ENCODE results near the gene ZNF609.

The ZNF609 gene

DNA sequence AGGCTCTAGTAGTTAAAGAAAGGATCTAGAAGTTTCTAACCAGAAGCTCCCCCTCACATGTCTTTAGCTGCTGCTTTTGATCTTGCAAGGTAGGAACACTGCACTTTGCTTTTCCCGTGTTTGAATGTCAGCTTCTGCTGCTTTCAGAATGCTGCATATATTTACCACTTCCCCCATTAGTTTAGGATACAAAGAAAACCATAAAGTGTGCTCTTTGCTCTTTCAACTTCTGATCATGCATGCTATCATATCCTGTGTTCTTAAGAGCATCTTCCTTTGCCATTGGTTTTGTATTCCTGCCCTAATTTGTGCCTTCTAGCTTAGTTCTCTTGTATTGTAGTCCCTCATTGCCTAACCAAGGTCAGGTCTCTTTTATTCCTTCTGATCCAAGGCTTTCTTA, 43.3 kb downstream of the ZNF609 start:
- TF ChIP-seq, protein P1, sequence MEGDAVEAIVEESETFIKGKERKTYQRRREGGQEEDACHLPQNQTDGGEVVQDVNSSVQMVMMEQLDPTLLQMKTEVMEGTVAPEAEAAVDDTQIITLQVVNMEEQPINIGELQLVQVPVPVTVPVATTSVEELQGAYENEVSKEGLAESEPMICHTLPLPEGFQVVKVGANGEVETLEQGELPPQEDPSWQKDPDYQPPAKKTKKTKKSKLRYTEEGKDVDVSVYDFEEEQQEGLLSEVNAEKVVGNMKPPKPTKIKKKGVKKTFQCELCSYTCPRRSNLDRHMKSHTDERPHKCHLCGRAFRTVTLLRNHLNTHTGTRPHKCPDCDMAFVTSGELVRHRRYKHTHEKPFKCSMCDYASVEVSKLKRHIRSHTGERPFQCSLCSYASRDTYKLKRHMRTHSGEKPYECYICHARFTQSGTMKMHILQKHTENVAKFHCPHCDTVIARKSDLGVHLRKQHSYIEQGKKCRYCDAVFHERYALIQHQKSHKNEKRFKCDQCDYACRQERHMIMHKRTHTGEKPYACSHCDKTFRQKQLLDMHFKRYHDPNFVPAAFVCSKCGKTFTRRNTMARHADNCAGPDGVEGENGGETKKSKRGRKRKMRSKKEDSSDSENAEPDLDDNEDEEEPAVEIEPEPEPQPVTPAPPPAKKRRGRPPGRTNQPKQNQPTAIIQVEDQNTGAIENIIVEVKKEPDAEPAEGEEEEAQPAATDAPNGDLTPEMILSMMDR (IDR thresholded peaks at IDR 0.05; ENCODE audit: poor library complexity, severe bottlenecking): no peak
- peak overlapping the region; percentile 2 for H3K27ac ChIP-seq (ENCODE audit: poor library complexity, severe bottlenecking)
- no peak overlapping the region for H3K4me3 ChIP-seq (ENCODE audit: severe bottlenecking)
- no peaks in the 10 kb centered on the region for H3K9me3 ChIP-seq (ENCODE audit: severe bottlenecking)
- no peaks in the 10 kb centered on the region for H3K4me1 ChIP-seq (ENCODE audit: insufficient read depth, poor library complexity, severe bottlenecking)
- DNase-seq (ENCODE audit: low spot score) (no peak), ATAC-seq (ENCODE audit: low read depth) (no peak)
- H3K36me3 ChIP-seq (ENCODE audit: low read depth): peaks cover 69% of the 10 kb centered on the region
- no peaks in the 10 kb centered on the region for H3K27me3 ChIP-seq (ENCODE audit: insufficient read depth, poor library complexity, severe bottlenecking)

DNA sequence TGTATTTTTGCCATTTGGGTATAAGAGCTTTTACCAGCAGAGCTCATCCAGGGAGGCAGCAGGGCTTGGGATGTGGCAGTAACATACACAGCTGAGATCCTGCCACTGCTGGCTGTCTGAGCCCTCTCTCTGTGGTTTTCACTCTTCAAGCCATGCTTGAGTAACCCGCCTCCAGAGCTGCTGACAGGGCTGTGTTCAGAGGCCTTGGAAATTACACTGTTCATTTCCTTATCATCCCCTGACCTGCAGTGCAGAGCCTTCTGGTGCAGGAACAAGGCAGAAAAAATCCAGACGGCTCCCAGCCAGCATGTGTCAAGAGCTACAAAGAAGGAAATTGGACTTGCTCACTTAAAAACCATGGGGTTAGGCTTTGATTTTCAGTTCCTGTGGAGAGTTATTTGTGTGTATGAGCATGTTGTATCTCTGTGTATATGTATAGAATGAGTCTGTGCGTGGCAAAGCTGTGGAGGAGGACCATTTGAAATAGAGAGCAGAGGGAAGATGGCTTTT, 47.0 kb downstream of the ZNF609 start:
- 0 out of 3 replicates have a peak, but pooled peaks have one; percentile 20 for ATAC-seq (ENCODE audit: low read depth)
- TF ChIP-seq, protein P1 (IDR thresholded peaks at IDR 0.05; ENCODE audit: poor library complexity, severe bottlenecking): no peak
- no peak for DNase-seq (ENCODE audit: low spot score)

DNA sequence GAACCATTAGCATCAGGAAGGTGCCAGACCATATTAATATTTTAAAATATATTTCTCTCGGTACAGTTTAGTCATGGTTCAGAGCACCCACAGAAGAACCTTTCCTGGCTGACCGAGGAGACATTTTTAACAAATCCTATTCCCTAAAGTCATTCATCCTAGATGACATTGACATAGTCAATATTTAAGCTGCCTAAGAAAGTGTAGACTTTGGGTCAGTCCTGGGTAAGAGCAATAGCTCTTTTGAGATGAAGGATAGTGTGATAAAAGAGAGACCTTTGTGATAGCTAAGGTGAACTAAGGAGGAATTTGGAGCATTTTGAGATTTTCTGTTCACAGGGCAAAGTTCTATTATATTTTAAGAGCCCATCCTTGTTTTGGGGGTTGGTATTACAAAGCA, 47.5 kb downstream of the ZNF609 start:
- TF ChIP-seq, protein P1 (IDR thresholded peaks at IDR 0.05; ENCODE audit: poor library complexity, severe bottlenecking): no peak
- H3K4me1 ChIP-seq (ENCODE audit: insufficient read depth, poor library complexity, severe bottlenecking): no peaks in the 10 kb centered on the region
- no peak overlapping the region for H3K27ac ChIP-seq (ENCODE audit: poor library complexity, severe bottlenecking)
- H3K9me3 ChIP-seq (ENCODE audit: severe bottlenecking): no peaks in the 10 kb centered on the region
- peaks cover 56% of the 10 kb centered on the region for H3K36me3 ChIP-seq (ENCODE audit: low read depth)
- H3K4me3 ChIP-seq (ENCODE audit: severe bottlenecking): no peak overlapping the region
- ATAC-seq (ENCODE audit: low read depth) (no peak), DNase-seq (ENCODE audit: low spot score) (no peak)
- H3K27me3 ChIP-seq (ENCODE audit: insufficient read depth, poor library complexity, severe bottlenecking): no peaks in the 10 kb centered on the region

More for the DNA sequence above, 47.0 kb downstream of the ZNF609 start:
- H3K4me1 ChIP-seq (ENCODE audit: insufficient read depth, poor library complexity, severe bottlenecking): no peaks in the 10 kb centered on the region
- no peaks in the 10 kb centered on the region for H3K9me3 ChIP-seq (ENCODE audit: severe bottlenecking)
- no peak overlapping the region for H3K27ac ChIP-seq (ENCODE audit: poor library complexity, severe bottlenecking)
- no peak overlapping the region for H3K4me3 ChIP-seq (ENCODE audit: severe bottlenecking)
- H3K27me3 ChIP-seq (ENCODE audit: insufficient read depth, poor library complexity, severe bottlenecking): no peaks in the 10 kb centered on the region
- peaks cover 53% of the 10 kb centered on the region for H3K36me3 ChIP-seq (ENCODE audit: low read depth)

DNA sequence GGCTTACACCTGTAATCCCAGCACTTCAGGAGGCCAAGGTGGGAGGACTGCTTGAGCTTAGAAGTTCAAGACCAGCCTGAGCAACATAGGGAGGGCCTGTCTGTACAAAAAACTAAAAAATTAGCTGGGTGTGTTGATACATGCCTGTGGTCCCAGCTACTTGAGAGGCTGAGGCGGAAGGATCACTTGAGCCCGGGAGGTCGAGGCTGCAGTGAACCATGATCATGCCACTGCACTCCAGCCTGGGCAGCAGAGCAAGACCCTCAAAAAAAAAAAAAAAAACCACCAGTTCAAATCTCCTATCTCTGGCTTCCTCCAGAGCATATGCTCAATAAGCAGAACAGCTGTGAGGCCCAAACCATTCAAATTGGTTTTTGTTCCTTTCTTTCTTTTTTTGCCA, 53.4 kb downstream of the ZNF609 start:
- ATAC-seq (ENCODE audit: low read depth) (no peak), DNase-seq (ENCODE audit: low spot score) (no peak)
- Histone ChIP-seq H3K36me3 (ENCODE audit: low read depth) (peaks cover 41% of the 10 kb centered on the region), H3K9me3 (ENCODE audit: severe bottlenecking) (no peaks in the 10 kb centered on the region), H3K4me3 (ENCODE audit: severe bottlenecking) (no peak overlapping the region), H3K27me3 (ENCODE audit: insufficient read depth, poor library complexity, severe bottlenecking) (no peaks in the 10 kb centered on the region), H3K27ac (ENCODE audit: poor library complexity, severe bottlenecking) (no peak overlapping the region), H3K4me1 (ENCODE audit: insufficient read depth, poor library complexity, severe bottlenecking) (peaks cover 16% of the 10 kb centered on the region)
- TF ChIP-seq, protein P1 (IDR thresholded peaks at IDR 0.05; ENCODE audit: poor library complexity, severe bottlenecking): no peak

DNA sequence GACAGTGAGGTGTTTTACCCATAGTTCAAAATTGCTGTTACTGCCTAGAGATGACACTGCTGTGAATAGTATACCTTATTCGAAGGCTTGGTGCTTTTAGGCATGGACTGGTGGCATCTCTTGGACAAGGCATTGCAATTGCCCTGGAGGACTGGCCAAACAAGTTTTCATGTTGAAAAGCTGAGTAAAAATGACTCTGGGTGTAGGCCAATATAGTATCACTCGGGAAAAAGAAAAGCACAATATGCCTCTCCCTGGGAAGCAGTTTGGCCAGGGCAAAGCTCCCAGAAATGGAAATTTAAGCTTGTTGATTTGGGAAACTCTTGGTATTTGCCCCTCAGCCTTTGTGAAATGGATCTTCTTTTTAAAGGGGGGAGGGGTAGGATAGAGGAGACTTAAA, 54.8 kb downstream of the ZNF609 start:
- H3K9me3 ChIP-seq (ENCODE audit: severe bottlenecking): no peaks in the 10 kb centered on the region
- ATAC-seq (ENCODE audit: low read depth) (peak; percentile 35; the same call in 1 of the 3 replicates), DNase-seq (ENCODE audit: low spot score) (no peak)
- H3K36me3 ChIP-seq (ENCODE audit: low read depth): peaks cover 34% of the 10 kb centered on the region
- TF ChIP-seq, protein P1 (IDR thresholded peaks at IDR 0.05; ENCODE audit: poor library complexity, severe bottlenecking): no peak
- H3K27ac ChIP-seq (ENCODE audit: poor library complexity, severe bottlenecking): peak overlapping the region; percentile 0
- H3K4me1 ChIP-seq (ENCODE audit: insufficient read depth, poor library complexity, severe bottlenecking): peaks cover 22% of the 10 kb centered on the region
- no peaks in the 10 kb centered on the region for H3K27me3 ChIP-seq (ENCODE audit: insufficient read depth, poor library complexity, severe bottlenecking)
- H3K4me3 ChIP-seq (ENCODE audit: severe bottlenecking): no peak overlapping the region
